Measurements from ENCODE around the gene TXNDC5. TPM values are rescaled to one million over a fixed set of nuclear protein-coding genes. Genes with fewer than 3 reads are reported as not detected.

The TXNDC5 gene
- total RNA-seq, 1 donor from 2014 or later = 193 TPM

GRCh38 chr6:7938562-7939183, 28.1 kb upstream of the TXNDC5 start:
- Histone ChIP-seq H4K20me1 (ENCODE audit: insufficient read depth, low read length) (no peaks in the 10 kb centered on the region), H3K4me3 (ENCODE audit: insufficient read depth, low read depth, low read length) (no peak overlapping the region), H3K27me3 (ENCODE audit: insufficient read depth, low read length) (peaks cover 4% of the 10 kb centered on the region), H3K79me2 (ENCODE audit: insufficient read depth, low read length) (no peaks in the 10 kb centered on the region), H2AFZ (ENCODE audit: low read depth, low read length) (no peak overlapping the region), H3K9me3 (ENCODE audit: insufficient read depth, low read depth, low read length) (no peaks in the 10 kb centered on the region), H3K4me1 (ENCODE audit: insufficient read depth, low read length) (no peaks in the 10 kb centered on the region), H3K4me2 (ENCODE audit: low read length) (no peak overlapping the region), H3K27ac (ENCODE audit: low read depth, low read length) (no peak overlapping the region), H3K36me3 (ENCODE audit: insufficient read depth, low read length) (no peaks in the 10 kb centered on the region), H3K9ac (ENCODE audit: low read length) (no peak overlapping the region)
- Mint-ChIP-seq H3K4me1 (ENCODE audit: low read depth, unreplicated experiment) (peaks cover 8% of the 10 kb centered on the region), H3K27me3 (ENCODE audit: low read depth, unreplicated experiment) (no peaks in the 10 kb centered on the region), H3K27ac (ENCODE audit: unreplicated experiment) (no peak overlapping the region), H3K4me3 (ENCODE audit: unreplicated experiment) (no peak overlapping the region), H3K36me3 (ENCODE audit: low read depth, unreplicated experiment) (no peaks in the 10 kb centered on the region), H3K9me3 (ENCODE audit: unreplicated experiment) (peaks cover 4% of the 10 kb centered on the region)
- TF ChIP-seq CTCF (IDR thresholded peaks at IDR 0.05; ENCODE audit: insufficient read depth, low read depth, low read length) (no peak), EZH2 (IDR thresholded peaks at IDR 0.05; ENCODE audit: insufficient read depth, low read length) (no peak)
- DNase-seq (ENCODE audit: low read depth) (no peak), FAIRE-seq (no peak)

GRCh38 chr6:7933794-7934193, 23.2 kb upstream of the TXNDC5 start:
- H3K9me3 Mint-ChIP-seq (ENCODE audit: unreplicated experiment) = peaks cover 7% of the 10 kb centered on the region
- DNase-seq (ENCODE audit: low read depth) = no peak
- TF ChIP-seq CTCF (IDR thresholded peaks at IDR 0.05; ENCODE audit: insufficient read depth, low read depth, low read length) = no peak
- Histone ChIP-seq H2AFZ (ENCODE audit: low read depth, low read length) (no peak overlapping the region), H3K4me1 (ENCODE audit: insufficient read depth, low read length) (no peaks in the 10 kb centered on the region), H3K27ac (ENCODE audit: low read depth, low read length) (no peak overlapping the region), H3K9me3 (ENCODE audit: insufficient read depth, low read depth, low read length) (no peaks in the 10 kb centered on the region), H3K36me3 (ENCODE audit: insufficient read depth, low read length) (no peaks in the 10 kb centered on the region), H3K27me3 (ENCODE audit: insufficient read depth, low read length) (no peaks in the 10 kb centered on the region), H3K4me2 (ENCODE audit: low read length) (no peak overlapping the region), H3K9ac (ENCODE audit: low read length) (no peak overlapping the region), H4K20me1 (ENCODE audit: insufficient read depth, low read length) (no peaks in the 10 kb centered on the region), H3K4me3 (ENCODE audit: insufficient read depth, low read depth, low read length) (no peak overlapping the region), H3K79me2 (ENCODE audit: insufficient read depth, low read length) (no peaks in the 10 kb centered on the region)
- no peak overlapping the region for H3K4me3 Mint-ChIP-seq (ENCODE audit: unreplicated experiment)
- H3K4me1 Mint-ChIP-seq (ENCODE audit: low read depth, unreplicated experiment) = no peaks in the 10 kb centered on the region
- peaks cover 8% of the 10 kb centered on the region for H3K27me3 Mint-ChIP-seq (ENCODE audit: low read depth, unreplicated experiment)
- FAIRE-seq = no peak
- no peaks in the 10 kb centered on the region for H3K36me3 Mint-ChIP-seq (ENCODE audit: low read depth, unreplicated experiment)
- no peak overlapping the region for H3K27ac Mint-ChIP-seq (ENCODE audit: unreplicated experiment)

- H3K4me1 ChIP-seq (ENCODE audit: insufficient read depth, low read length) = no peaks in the 10 kb centered on the region
- Mint-ChIP-seq H3K9me3 (ENCODE audit: unreplicated experiment) (peaks cover 5% of the 10 kb centered on the region), H3K36me3 (ENCODE audit: low read depth, unreplicated experiment) (no peaks in the 10 kb centered on the region), H3K27me3 (ENCODE audit: low read depth, unreplicated experiment) (peaks cover 8% of the 10 kb centered on the region), H3K4me1 (ENCODE audit: low read depth, unreplicated experiment) (peaks cover 2% of the 10 kb centered on the region), H3K27ac (ENCODE audit: unreplicated experiment) (no peak overlapping the region), H3K4me3 (ENCODE audit: unreplicated experiment) (no peak overlapping the region)
- TF ChIP-seq CTCF (IDR thresholded peaks at IDR 0.05; ENCODE audit: insufficient read depth, low read depth, low read length) = no peak
- TF ChIP-seq EZH2 (IDR thresholded peaks at IDR 0.05; ENCODE audit: insufficient read depth, low read length) = no peak
- no peak overlapping the region for H3K4me2 ChIP-seq (ENCODE audit: low read length)
- no peaks in the 10 kb centered on the region for H3K27me3 ChIP-seq (ENCODE audit: insufficient read depth, low read length)
- FAIRE-seq (no peak), DNase-seq (ENCODE audit: low read depth) (no peak)
- no peaks in the 10 kb centered on the region for H3K9me3 ChIP-seq (ENCODE audit: insufficient read depth, low read depth, low read length)
- no peak overlapping the region for H3K27ac ChIP-seq (ENCODE audit: low read depth, low read length)
- no peaks in the 10 kb centered on the region for H3K79me2 ChIP-seq (ENCODE audit: insufficient read depth, low read length)
- H2AFZ ChIP-seq (ENCODE audit: low read depth, low read length) = no peak overlapping the region
- H3K36me3 ChIP-seq (ENCODE audit: insufficient read depth, low read length) = no peaks in the 10 kb centered on the region
- H3K4me3 ChIP-seq (ENCODE audit: insufficient read depth, low read depth, low read length) = no peak overlapping the region
- no peak overlapping the region for H3K9ac ChIP-seq (ENCODE audit: low read length)
- H4K20me1 ChIP-seq (ENCODE audit: insufficient read depth, low read length) = no peaks in the 10 kb centered on the region
Observed at GRCh38 chr6:7932625-7933024, 22.0 kb upstream of the TXNDC5 start.
